ENCODE data around the gene SSMEM1.
A peak's percentile ranks its signal among the peaks of the same experiment; 100 is the strongest.
"Not testable (repeated sequence)": the region's sequence is repeated elsewhere in the genome, so short reads cannot be mapped to it uniquely, and the experiment has no call there.

The SSMEM1 gene, protein sequence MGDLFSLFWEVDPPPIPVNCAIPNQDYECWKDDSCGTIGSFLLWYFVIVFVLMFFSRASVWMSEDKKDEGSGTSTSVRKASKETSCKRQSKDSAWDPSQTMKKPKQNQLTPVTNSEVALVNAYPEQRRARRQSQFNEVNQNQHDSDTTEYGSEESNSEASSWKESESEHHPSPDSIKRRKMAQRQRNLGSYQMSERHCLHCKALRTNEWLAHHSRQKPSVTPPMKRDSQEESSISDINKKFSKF

GRCh38 chr7:130207642-130208041 is at the start of gene SSMEM1:
Gene SSMEM1, plus strand, starts transcription at chr7:130207860. Its CDS starts 51 bp downstream, at chr7:130207911.
- DNase-seq (ENCODE audit: low read depth) = peak; percentile 44

DNA sequence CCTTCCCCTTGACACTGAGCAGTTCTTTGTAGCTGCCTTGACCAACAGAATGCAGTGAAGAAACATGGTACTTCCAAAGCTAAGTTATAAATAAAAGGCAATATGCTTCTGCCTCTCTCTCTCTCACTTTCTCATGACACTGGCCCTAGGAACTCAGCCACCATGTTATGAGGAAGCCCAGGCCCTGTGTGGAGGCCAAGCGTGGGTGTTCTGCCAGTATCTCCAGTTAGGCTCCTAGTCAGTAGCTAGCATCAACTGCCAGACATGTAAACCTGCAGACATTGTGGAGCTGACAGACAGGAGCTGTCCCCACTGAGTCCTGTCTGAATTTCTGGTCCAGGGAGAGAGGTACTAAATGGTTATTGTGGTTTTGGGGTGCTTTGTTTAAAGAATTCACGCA is 47.6 kb upstream of the SSMEM1 start:
- DNase-seq (ENCODE audit: low read depth) = no peak

- DNase-seq (ENCODE audit: low read depth) = no peak
Observed at GRCh38 chr7:130160455-130160854, 47.2 kb upstream of the SSMEM1 start.

GRCh38 chr7:130162196-130162595 is 45.5 kb upstream of the SSMEM1 start:
- DNase-seq (ENCODE audit: low read depth) = no peak

DNA sequence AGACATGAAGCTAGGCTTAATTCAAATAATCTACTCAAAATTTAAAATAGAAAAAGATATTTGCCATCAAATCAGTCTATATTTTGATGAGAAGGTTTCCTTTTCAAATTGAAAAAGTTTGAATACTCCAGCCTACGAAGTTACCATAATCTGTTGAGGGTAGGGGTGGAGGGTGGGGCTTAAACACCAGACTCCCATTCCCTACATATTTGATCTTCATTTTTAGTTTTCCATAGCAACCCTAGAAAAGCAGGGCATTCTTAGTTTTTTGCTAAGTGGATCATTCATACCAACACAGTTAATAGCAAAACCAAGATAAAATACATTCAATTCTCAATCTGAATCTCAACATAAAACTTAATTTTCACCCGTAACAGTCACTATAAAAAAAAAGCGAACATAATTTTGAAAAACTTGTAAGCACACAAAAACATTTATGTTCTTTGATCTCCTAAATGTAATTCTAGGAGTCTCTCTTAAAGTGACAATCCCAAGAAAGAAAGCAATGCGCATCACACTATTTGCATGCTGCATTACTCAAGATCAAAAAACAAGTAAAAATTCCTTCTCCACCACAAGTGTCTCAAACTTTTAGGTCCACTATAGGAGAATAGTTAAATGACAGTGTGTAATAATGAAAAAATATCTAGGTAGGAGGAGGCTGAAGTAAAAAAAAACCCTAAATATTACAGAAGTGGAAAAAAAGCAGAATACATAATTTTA is 33.3 kb upstream of the SSMEM1 start:
- DNase-seq (ENCODE audit: low read depth) = no peak

GRCh38 chr7:130178251-130178650 is 29.4 kb upstream of the SSMEM1 start:
- DNase-seq (ENCODE audit: low read depth) = no peak

- no peak for DNase-seq (ENCODE audit: low read depth)
Observed at GRCh38 chr7:130179631-130180030, 28.0 kb upstream of the SSMEM1 start.

DNA sequence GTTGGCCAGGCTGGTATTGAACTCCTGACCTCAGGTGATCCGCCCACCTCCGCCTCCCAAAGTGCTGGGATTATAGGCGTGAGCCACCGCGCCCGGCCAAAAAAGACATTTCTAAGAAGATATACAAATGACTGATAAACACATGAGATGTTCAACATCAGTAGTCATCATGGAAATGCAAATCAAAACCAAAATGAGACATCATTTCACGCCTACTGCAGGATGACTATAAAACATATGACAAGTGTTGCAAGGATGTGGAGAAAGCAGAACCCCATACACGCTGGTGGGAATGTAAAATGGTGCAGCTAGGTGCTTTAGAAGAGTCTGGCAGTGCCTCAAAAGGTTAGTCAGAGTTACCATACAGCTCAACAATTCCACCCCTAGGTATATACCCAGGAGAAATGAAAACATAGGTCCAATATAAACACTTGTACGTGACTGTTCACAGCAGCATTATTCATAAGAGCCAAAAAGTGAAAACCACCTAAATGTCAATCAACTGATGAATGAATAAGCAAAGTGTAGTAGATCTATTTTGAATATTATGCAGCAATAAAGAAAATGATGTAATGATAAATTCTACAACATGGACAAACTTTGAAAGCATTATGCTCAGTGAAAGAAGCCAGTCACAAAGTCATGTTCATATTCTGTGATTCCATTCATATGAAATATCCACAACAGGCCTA is 26.9 kb upstream of the SSMEM1 start:
- no peak for DNase-seq (ENCODE audit: low read depth)

DNA sequence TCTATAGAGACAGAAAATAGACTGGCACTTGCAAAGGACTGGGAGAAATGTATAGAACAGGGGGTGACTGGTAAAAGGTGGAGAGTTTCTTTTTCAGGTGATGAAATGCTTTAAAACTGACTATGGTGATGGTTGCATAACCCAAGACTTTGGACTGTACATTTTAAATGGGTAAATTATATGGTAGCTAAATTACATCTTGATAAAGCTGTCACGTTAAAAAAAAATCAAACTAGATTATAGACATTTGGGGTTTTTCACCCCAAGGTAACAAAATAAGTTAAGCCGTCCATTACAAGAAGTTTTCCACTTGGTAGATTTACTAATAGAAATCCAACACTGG is 26.4 kb upstream of the SSMEM1 start:
- no peak for DNase-seq (ENCODE audit: low read depth)

DNA sequence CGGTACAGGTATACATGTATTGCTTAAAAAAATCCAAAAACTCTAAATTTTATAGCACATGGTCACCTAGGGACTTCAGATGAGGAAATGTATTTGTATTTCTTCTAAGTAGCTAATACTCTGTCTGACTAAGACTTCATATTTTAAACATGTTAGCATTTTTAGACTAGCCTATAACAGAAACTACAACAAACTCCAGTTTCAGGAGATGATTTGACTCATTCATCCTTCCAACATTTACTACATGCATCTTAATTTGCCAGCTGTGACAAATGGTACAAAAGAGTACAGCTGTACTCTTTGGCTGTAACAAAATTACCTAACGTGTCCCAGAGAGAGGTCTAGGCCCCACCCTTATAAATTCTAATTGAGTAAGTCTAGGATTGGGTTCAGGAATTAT is 24.7 kb upstream of the SSMEM1 start:
- DNase-seq (ENCODE audit: low read depth) = no peak

- not testable (repeated sequence) for DNase-seq (ENCODE audit: low read depth)
Observed at GRCh38 chr7:130184349-130184748, 23.3 kb upstream of the SSMEM1 start.

- DNase-seq (ENCODE audit: low read depth) = no peak
Observed at GRCh38 chr7:130187360-130187759, 20.3 kb upstream of the SSMEM1 start.

DNA sequence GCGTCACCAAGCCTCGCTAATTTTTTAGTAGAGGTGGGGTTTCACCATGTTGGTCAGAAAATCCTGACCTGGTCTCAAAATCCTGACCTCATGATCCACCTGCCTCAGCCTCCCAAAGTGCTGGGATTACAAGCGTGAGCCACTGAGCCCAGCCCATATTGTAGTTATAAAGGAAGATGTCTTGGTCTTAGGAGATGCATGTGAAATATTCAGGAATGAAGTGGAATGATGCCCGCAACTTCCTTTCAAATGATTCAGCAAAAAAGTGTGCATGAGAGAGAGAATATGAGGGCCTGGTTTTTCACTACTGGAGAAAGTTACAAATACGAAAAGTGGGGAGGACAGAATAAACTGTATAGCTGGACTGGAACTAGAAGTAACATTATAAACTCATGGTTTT is 18.3 kb upstream of the SSMEM1 start:
- no peak for DNase-seq (ENCODE audit: low read depth)

GRCh38 chr7:130191791-130192190 is 15.9 kb upstream of the SSMEM1 start:
- DNase-seq (ENCODE audit: low read depth) = no peak

DNA sequence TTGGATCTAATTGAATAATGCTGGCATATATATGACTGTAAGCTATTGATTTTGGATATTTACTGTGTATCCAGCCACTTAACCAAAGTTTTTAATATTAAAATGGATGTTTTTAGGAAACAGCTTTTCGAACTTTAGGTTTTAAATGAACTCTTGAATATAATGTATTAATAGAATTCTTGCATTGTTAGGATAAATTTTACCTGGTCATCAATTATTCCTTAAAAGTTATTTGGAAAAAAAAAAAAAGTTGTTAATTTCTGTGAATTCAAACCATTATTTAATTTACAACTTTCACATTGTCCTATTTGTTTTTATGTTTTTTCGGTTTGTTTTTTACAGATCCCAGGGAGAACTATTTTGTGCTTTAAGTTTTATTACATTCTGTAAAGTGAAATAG is 12.3 kb upstream of the SSMEM1 start:
- DNase-seq (ENCODE audit: low read depth) = no peak

DNA sequence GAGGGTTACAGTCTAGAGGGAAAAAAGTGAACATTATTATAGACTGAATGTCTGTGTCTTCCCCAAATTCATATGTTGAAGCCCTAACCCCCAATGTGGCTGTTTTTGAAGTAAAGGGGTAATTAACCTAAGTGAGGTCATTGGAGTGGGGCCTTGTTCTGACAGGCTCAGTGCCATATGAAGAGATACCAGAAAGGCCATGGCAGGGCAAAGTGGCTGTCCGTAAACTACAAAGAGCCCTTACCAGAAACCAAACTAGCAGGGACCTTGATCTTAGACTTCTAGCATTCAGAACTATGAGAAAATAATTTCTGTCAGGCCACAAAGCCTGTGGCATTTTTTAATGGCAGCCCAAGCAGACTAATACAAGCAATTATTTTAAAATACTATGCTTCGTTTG is 11.2 kb upstream of the SSMEM1 start:
- no peak for DNase-seq (ENCODE audit: low read depth)

- DNase-seq (ENCODE audit: low read depth) = no peak
Observed at GRCh38 chr7:130197094-130197493, 10.6 kb upstream of the SSMEM1 start.

GRCh38 chr7:130201796-130202195 is 5.9 kb upstream of the SSMEM1 start:
- DNase-seq (ENCODE audit: low read depth) = no peak

DNA sequence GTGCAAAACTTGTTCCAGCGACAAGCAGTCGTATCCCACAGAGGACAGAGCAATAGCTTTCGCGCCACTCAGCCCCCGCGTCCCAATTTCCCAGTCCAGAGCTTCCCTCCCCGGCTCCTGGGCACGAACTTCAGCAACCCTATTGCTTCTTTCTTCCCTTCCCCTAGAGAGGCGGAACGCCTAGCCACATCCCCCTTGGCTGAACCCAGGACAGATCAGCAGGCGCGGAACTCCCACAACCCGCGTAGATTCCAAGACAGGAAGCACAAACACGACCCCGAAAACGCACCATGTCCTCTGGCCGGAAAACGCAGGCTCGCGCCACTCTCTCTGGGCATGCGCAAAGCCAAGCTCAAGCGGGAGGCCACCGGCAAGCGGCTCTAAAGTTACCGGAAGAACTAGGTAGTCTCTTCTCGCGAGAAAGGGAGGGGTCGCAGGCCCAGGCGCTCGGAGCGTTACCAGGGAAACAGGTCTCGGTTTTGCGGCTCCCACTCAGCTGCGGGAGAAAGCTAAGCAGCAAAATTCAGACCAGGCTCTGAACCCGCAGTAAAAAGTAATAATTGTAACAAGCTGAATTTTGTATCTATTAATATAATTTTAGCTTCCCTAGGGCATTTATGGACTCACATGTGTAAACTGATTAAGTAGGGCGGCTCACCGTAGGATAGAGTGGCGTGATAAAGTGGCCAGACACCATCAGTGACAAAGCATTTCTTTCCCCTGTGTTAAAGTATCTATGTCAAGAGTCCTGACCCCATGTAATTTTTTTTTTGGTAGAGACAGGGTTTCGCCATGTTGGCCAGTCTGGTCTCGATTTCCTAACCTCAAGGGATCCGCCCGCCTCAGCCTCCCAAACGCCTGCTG is 2.3 kb upstream of the SSMEM1 start, which contains the start of gene TMEM209:
Gene TMEM209, minus strand, starts transcription at position 323 of the 864 bp plus-strand sequence. Its CDS starts 31 bp downstream, at position 292.
- peak; percentile 96 for DNase-seq (ENCODE audit: low read depth)

GRCh38 chr7:130207033-130207432 is 627 bp upstream of the SSMEM1 start:
- DNase-seq (ENCODE audit: low read depth) = no peak

- DNase-seq (ENCODE audit: low read depth) = no peak
Observed at GRCh38 chr7:130208516-130208915, 856 bp downstream of the SSMEM1 start.
